ENCODE measurements around the gene GRHL3. TPM values are rescaled to one million over a fixed set of nuclear protein-coding genes. Genes with fewer than 3 reads are reported as not detected.

The GRHL3 gene
- total RNA-seq, 1 experiment from 2014 or later: 2.5 TPM

- H3K27ac Mint-ChIP-seq: no peak overlapping the region
- POLR2A ChIA-PET: no interaction called here
- no peaks in the 10 kb centered on the region; the same call in 1 of the 2 replicates for H3K27me3 Mint-ChIP-seq (ENCODE audit: low read depth)
- peaks cover 2% of the 10 kb centered on the region for H3K4me1 Mint-ChIP-seq
- no peak overlapping the region for H3K4me3 Mint-ChIP-seq
- ATAC-seq (no peak), DNase-seq (ENCODE audit: low spot score) (no peak)
- CTCF ChIA-PET: interaction anchor here (0.8 to 5.9 kb wide), 4 partner anchors 11 to 187 kb away, joined by 3 to 45 read pairs (median 16); no protein-coding TSS in a partner anchor
- TF ChIP-seq SP1 (CRISPR knock-in tag; conservative IDR thresholded peaks at IDR 0.05) (no peak), E2F5 (CRISPR knock-in tag; IDR thresholded peaks at IDR 0.05) (no peak), MYBL2 (CRISPR knock-in tag; IDR thresholded peaks at IDR 0.05) (no peak), FOXJ3 (CRISPR knock-in tag; IDR thresholded peaks at IDR 0.05; ENCODE audit: borderline replicate concordance) (no peak), SMAD4 (CRISPR knock-in tag; IDR thresholded peaks at IDR 0.05) (no peak), ZNF532 (CRISPR knock-in tag; IDR thresholded peaks at IDR 0.05; ENCODE audit: borderline replicate concordance) (no peak), NR2C2 (CRISPR knock-in tag; IDR thresholded peaks at IDR 0.05) (no peak), KAT7 (CRISPR knock-in tag; IDR thresholded peaks at IDR 0.05; ENCODE audit: borderline replicate concordance) (no peak)
- H3K9me3 Mint-ChIP-seq: no peaks in the 10 kb centered on the region
- peaks cover 2% of the 10 kb centered on the region; the same call in 1 of the 2 replicates for H3K36me3 Mint-ChIP-seq
Measured at GRCh38 chr1:24386241-24386640, 67.1 kb downstream of the GRHL3 start.

GRCh38 chr1:24386931-24387330 is 67.8 kb downstream of the GRHL3 start:
- no peak overlapping the region for H3K27ac Mint-ChIP-seq
- peaks cover 9% of the 10 kb centered on the region for H3K4me1 Mint-ChIP-seq
- H3K36me3 Mint-ChIP-seq: peaks cover 2% of the 10 kb centered on the region; the same call in 1 of the 2 replicates
- H3K4me3 Mint-ChIP-seq: no peak overlapping the region
- POLR2A ChIA-PET: no interaction called here
- H3K9me3 Mint-ChIP-seq: no peaks in the 10 kb centered on the region
- no peaks in the 10 kb centered on the region; the same call in 1 of the 2 replicates for H3K27me3 Mint-ChIP-seq (ENCODE audit: low read depth)
- CTCF ChIA-PET: interaction anchor here (0.8 to 5.9 kb wide), 3 partner anchors 185 to 576 kb away, joined by 3 to 45 read pairs (median 27); no protein-coding TSS in a partner anchor
- DNase-seq (ENCODE audit: low spot score) (no peak), ATAC-seq (no peak)
- no peak for TF ChIP-seq CTCF (IDR thresholded peaks at IDR 0.05)
- TF ChIP-seq ZNF671 (CRISPR knock-in tag; IDR thresholded peaks at IDR 0.05): no peak
- TF ChIP-seq ETV6 (CRISPR knock-in tag; IDR thresholded peaks at IDR 0.05): no peak
- no peak for TF ChIP-seq NR2C2 (CRISPR knock-in tag; IDR thresholded peaks at IDR 0.05)
- no peak for TF ChIP-seq ATF3 (CRISPR knock-in tag; conservative IDR thresholded peaks at IDR 0.05)
- no peak for TF ChIP-seq AFF4 (CRISPR knock-in tag; IDR thresholded peaks at IDR 0.05; ENCODE audit: borderline replicate concordance)
- TF ChIP-seq ZNF532 (CRISPR knock-in tag; IDR thresholded peaks at IDR 0.05; ENCODE audit: borderline replicate concordance): no peak
- no peak for TF ChIP-seq ZBTB21 (CRISPR knock-in tag; IDR thresholded peaks at IDR 0.05; ENCODE audit: borderline replicate concordance)
- no peak for TF ChIP-seq RELA (CRISPR knock-in tag; IDR thresholded peaks at IDR 0.05; ENCODE audit: borderline replicate concordance)
- no peak for TF ChIP-seq FOXP4 (CRISPR knock-in tag; IDR thresholded peaks at IDR 0.05)
